Panc1 (cell line): Measurements from ENCODE around the gene RORC.

Experiments used
- POLR2AphosphoS5 ChIP-seq: IDR thresholded peaks from 2 replicates; pipeline ENCODE4 v1.6.1; 2012; ENCODE audit warnings: mild to moderate bottlenecking, low read depth, low read length, moderate library complexity
- TF ChIP-seq, protein P1 (sequence below), 2 experiments: IDR thresholded peaks; 2 replicates each; pipeline ENCODE4 v1.6.1; 2011 to 2012; ENCODE audit warnings: low read depth in 2 of 2, control low read depth in 1 of 2, low read length in 1 of 2, mild to moderate bottlenecking in 1 of 2, moderate library complexity in 1 of 2; ENCODE audit not compliant: insufficient read depth in 1 of 2
- TF ChIP-seq, protein P2 (sequence below): fragments of 450-650 bp; IDR thresholded peaks from 2 replicates; pipeline ENCODE4 v1.5.1; 2017; ENCODE audit warnings: mild to moderate bottlenecking

GRCh38 chr1:151814426-151814825, 17.2 kb downstream of the RORC start:
- TF ChIP-seq, protein P1, sequence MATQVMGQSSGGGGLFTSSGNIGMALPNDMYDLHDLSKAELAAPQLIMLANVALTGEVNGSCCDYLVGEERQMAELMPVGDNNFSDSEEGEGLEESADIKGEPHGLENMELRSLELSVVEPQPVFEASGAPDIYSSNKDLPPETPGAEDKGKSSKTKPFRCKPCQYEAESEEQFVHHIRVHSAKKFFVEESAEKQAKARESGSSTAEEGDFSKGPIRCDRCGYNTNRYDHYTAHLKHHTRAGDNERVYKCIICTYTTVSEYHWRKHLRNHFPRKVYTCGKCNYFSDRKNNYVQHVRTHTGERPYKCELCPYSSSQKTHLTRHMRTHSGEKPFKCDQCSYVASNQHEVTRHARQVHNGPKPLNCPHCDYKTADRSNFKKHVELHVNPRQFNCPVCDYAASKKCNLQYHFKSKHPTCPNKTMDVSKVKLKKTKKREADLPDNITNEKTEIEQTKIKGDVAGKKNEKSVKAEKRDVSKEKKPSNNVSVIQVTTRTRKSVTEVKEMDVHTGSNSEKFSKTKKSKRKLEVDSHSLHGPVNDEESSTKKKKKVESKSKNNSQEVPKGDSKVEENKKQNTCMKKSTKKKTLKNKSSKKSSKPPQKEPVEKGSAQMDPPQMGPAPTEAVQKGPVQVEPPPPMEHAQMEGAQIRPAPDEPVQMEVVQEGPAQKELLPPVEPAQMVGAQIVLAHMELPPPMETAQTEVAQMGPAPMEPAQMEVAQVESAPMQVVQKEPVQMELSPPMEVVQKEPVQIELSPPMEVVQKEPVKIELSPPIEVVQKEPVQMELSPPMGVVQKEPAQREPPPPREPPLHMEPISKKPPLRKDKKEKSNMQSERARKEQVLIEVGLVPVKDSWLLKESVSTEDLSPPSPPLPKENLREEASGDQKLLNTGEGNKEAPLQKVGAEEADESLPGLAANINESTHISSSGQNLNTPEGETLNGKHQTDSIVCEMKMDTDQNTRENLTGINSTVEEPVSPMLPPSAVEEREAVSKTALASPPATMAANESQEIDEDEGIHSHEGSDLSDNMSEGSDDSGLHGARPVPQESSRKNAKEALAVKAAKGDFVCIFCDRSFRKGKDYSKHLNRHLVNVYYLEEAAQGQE (IDR thresholded peaks at IDR 0.05; ENCODE audit: insufficient read depth in 1 of 2, low read depth in 2 of 2, low read length in 1 of 2): no peak
- TF ChIP-seq, protein P2, sequence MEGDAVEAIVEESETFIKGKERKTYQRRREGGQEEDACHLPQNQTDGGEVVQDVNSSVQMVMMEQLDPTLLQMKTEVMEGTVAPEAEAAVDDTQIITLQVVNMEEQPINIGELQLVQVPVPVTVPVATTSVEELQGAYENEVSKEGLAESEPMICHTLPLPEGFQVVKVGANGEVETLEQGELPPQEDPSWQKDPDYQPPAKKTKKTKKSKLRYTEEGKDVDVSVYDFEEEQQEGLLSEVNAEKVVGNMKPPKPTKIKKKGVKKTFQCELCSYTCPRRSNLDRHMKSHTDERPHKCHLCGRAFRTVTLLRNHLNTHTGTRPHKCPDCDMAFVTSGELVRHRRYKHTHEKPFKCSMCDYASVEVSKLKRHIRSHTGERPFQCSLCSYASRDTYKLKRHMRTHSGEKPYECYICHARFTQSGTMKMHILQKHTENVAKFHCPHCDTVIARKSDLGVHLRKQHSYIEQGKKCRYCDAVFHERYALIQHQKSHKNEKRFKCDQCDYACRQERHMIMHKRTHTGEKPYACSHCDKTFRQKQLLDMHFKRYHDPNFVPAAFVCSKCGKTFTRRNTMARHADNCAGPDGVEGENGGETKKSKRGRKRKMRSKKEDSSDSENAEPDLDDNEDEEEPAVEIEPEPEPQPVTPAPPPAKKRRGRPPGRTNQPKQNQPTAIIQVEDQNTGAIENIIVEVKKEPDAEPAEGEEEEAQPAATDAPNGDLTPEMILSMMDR: no peak
- no peak for TF ChIP-seq POLR2AphosphoS5
